Mucosa of descending colon (tissue), 3 donors: ENCODE results near the gene NCBP3. TPM values are rescaled to one million over a fixed set of nuclear protein-coding genes. Genes with fewer than 3 reads are reported as not detected.

ENCODE experiments used
- ATAC-seq: fragments of 200-7000 bp; cut with Tn5 transposase; one replicate; pipeline ENCODE4 v1.9.1; 2020; ENCODE audit warnings: mild to moderate bottlenecking, moderate library complexity
- DNase-seq, 3 donors: peaks; one replicate each; pipeline ENCODE4 v3.0.0-alpha.2; 2020
- H3K36me3 ChIP-seq: fragments of 200-600 bp; one replicate; pipeline ENCODE4 v1.8.0; 2021; ENCODE audit warnings: low read depth, mild to moderate bottlenecking
- H3K4me1 ChIP-seq: fragments of 200-600 bp; one replicate; pipeline ENCODE4 v1.8.0; 2021; ENCODE audit warnings: low read depth, mild to moderate bottlenecking
- H3K4me3 ChIP-seq: fragments of 200-600 bp; one replicate; pipeline ENCODE4 v1.8.0; 2021; ENCODE audit warnings: mild to moderate bottlenecking
- H3K9me3 ChIP-seq: fragments of 200-600 bp; one replicate; pipeline ENCODE4 v1.8.0; 2021; ENCODE audit warnings: mild to moderate bottlenecking
- intact Hi-C, 2 donors: fragments of 100-400 bp; cut with DNase I in 1 of 2; cut with micrococcal nuclease in 1 of 2; formaldehyde crosslinking; loops; one replicate each; pipeline versions ENCODE4 v1.11.0 to v1.11.1; 2022; cut with DNase I, micrococcal nuclease
- total RNA-seq, 3 donors: library from RNA; stranded (reverse); fragmentation: NEBNext Ultra II Directional in 2 of 3; extraction: Animal tissue kit (Norgen Biotek cat#: 25700) in 2 of 3; gene quantifications; one replicate each; pipeline versions ENCODE4 v1.2.1 to v1.2.4, GENCODE V29; 2021 to 2023
- TF ChIP-seq, protein P1 (sequence below): fragments of 200-600 bp; IDR thresholded peaks from one replicate; pipeline ENCODE4 v1.8.0; 2022; ENCODE audit warnings: antibody characterized with exemption, mild to moderate bottlenecking
- donor health status: DM: no; HTN: no; CAD: no; lungs with moderate emphysema.
- donor health status: DM: no; HTN: no; CAD: no.
- donor health status: DM: no; HTN: yes; CAD: no.

The NCBP3 gene
- total RNA-seq, 3 donors from 2014 or later: 39.4 to 50.5 (median 44.7) TPM

DNA sequence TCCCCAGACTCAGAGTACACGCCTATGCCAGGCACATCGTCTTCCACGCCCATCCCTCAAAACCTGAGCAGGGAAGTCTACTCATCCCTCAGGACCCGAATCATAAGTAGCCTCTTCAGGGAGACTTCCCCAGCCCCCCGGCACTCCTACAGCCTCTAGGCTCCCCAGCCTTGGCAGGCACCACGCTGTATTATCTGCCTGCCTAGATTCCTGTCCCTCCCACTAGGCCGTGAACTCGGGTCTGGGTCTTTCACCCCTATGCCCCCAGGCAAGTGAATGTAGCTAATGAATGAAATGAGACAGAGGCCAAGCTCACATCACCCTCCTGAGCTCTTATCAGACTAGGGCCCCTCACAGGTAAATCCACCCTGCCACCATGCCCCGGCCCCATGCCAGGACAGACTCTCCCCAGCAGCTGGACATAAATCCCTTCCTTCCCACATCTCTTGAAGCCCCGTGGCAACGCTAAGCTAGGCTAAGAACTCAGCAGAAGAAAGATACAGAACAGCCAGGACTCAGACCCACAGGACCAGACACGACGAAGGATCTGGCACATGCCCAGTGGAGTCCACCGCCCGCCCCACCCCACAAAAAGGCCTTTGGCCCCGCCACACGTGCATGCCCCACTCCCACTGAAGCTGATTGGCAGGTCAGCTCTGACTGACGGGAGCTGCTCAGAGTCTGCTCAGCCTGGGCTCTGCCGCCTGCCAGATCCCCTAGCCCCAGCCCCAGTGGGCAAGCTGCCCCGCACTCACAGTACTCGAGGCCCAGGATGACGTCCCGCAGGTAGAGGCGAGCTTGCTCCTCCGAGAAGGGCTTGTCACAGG is 33.8 kb upstream of the NCBP3 start:
- DNase-seq (peak in 1 of 3 donors; percentile 58), ATAC-seq (peak; percentile 10)
- intact Hi-C loops: no loop called here
- no peak overlapping the region for H3K4me3 ChIP-seq
- peaks cover 3% of the 10 kb centered on the region for H3K4me1 ChIP-seq
- no peaks in the 10 kb centered on the region for H3K36me3 ChIP-seq
- TF ChIP-seq, protein P1, sequence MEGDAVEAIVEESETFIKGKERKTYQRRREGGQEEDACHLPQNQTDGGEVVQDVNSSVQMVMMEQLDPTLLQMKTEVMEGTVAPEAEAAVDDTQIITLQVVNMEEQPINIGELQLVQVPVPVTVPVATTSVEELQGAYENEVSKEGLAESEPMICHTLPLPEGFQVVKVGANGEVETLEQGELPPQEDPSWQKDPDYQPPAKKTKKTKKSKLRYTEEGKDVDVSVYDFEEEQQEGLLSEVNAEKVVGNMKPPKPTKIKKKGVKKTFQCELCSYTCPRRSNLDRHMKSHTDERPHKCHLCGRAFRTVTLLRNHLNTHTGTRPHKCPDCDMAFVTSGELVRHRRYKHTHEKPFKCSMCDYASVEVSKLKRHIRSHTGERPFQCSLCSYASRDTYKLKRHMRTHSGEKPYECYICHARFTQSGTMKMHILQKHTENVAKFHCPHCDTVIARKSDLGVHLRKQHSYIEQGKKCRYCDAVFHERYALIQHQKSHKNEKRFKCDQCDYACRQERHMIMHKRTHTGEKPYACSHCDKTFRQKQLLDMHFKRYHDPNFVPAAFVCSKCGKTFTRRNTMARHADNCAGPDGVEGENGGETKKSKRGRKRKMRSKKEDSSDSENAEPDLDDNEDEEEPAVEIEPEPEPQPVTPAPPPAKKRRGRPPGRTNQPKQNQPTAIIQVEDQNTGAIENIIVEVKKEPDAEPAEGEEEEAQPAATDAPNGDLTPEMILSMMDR: no peak
- no peaks in the 10 kb centered on the region for H3K9me3 ChIP-seq

- Histone ChIP-seq H3K9me3 (no peaks in the 10 kb centered on the region), H3K36me3 (no peaks in the 10 kb centered on the region), H3K4me1 (peaks cover 3% of the 10 kb centered on the region), H3K4me3 (no peak overlapping the region)
- ATAC-seq (peak; percentile 70), DNase-seq (peak in 2 of 3 donors; percentile 36 to 43)
- intact Hi-C loops: no loop called here
- TF ChIP-seq, protein P1: no peak
Measured at GRCh38 chr17:3879186-3879585, 33.1 kb upstream of the NCBP3 start.

GRCh38 chr17:3877220-3877619 is 31.2 kb upstream of the NCBP3 start:
- intact Hi-C loops: no loop called here
- TF ChIP-seq, protein P1: no peak
- Histone ChIP-seq H3K4me1 (peaks cover 3% of the 10 kb centered on the region), H3K4me3 (no peak overlapping the region), H3K36me3 (no peaks in the 10 kb centered on the region), H3K9me3 (no peaks in the 10 kb centered on the region)
- ATAC-seq: no peak
- DNase-seq: no peak

GRCh38 chr17:3875317-3875716 is 29.3 kb upstream of the NCBP3 start:
- H3K9me3 ChIP-seq: no peaks in the 10 kb centered on the region
- DNase-seq (no peak), ATAC-seq (no peak)
- H3K36me3 ChIP-seq: no peaks in the 10 kb centered on the region
- TF ChIP-seq, protein P1: no peak
- H3K4me3 ChIP-seq: no peak overlapping the region
- peaks cover 3% of the 10 kb centered on the region for H3K4me1 ChIP-seq
- intact Hi-C loops: no loop called here

DNA sequence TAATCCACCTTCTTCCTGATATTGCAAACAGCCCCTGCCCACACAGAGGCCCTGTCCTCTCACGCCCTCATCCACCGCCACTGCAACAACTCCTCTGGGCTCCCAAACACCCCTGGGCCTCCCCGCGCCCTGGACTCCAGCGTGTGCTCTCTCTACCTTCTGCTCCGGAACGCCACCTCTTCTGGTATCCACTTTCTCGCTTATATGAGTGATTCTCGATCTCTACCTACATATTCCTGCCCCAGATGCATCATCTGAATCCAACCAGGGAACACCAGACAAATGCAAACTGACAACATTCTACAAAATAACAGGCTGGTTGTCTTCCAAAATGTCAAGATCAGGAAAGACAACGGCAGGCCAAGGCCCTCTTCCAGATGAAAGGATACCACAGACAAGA is 27.8 kb upstream of the NCBP3 start:
- ATAC-seq: no peak
- intact Hi-C loops: no loop called here
- Histone ChIP-seq H3K4me3 (no peak overlapping the region), H3K9me3 (no peaks in the 10 kb centered on the region), H3K4me1 (no peaks in the 10 kb centered on the region), H3K36me3 (no peaks in the 10 kb centered on the region)
- DNase-seq: no peak
- TF ChIP-seq, protein P1: no peak
